ENCODE data around the gene SART1. TPM values are rescaled to one million over a fixed set of nuclear protein-coding genes. Genes with fewer than 3 reads are reported as not detected.
A peak's percentile ranks its signal among the peaks of the same experiment; 100 is the strongest.

SART1 gene
- total and polyA plus RNA-seq, 3 experiments from 2014 or later: 50.1 to 70.2 (median 69.9) TPM

DNA sequence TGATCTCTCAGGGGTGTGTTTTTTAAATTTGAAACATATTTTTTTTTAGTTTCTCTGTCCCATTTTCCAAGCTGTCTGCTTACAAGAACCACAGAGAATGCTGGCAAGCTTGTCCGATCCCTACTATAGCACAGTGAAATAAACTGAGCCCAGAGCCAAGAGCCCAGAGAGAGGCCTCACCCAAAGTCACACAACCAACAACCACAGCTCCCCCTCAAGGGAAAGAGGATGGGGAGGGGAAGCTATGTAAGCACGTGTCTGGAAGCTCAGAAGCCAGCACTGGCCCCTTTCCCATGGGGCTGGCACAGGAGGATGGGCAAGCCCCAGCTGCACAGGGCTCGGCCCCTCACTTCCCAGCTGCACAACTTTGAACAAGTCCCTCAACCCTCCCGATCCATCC lies 3.2 kb upstream of the SART1 start:
- Histone ChIP-seq H3K36me3 (ENCODE audit: insufficient read depth, low read length) (no peaks in the 10 kb centered on the region), H3K27me3 (ENCODE audit: insufficient read depth, low read length, poor library complexity, severe bottlenecking) (no peaks in the 10 kb centered on the region), H3K27ac (ENCODE audit: low read depth, low read length) (no peak overlapping the region), H3K4me1 (ENCODE audit: insufficient read depth, low read length) (peaks cover 35% of the 10 kb centered on the region), H3K9me3 (ENCODE audit: low read length) (no peaks in the 10 kb centered on the region), H3K4me3 (ENCODE audit: low read length) (no peak overlapping the region)
- H3K27me3 Mint-ChIP-seq: no peaks in the 10 kb centered on the region
- H3K27ac Mint-ChIP-seq: peak overlapping the region in 1 of 8 donors; percentile 39
- H3K36me3 Mint-ChIP-seq: peaks cover 0 to 16% (median 0%) of the 10 kb centered on the region in 3 donors
- peak overlapping the region in 1 of 7 donors; percentile 3 for H3K4me3 Mint-ChIP-seq
- peaks cover 28 to 39% (median 37%) of the 10 kb centered on the region in 3 donors for H3K4me1 Mint-ChIP-seq
- ChIA-PET POLR2A (interaction anchor here (0.6 to 0.8 kb wide), 3 partner anchors 10 to 70 kb away, joined by 3 read pairs; partner anchors contain the start of genes CCDC85B and FIBP), CTCF (interaction anchor here (1.1 to 1.6 kb wide), 6 partner anchors 29 to 73 kb away, joined by 3 to 14 read pairs (median 4); partner anchors contain the start of genes CCDC85B and FIBP)
- DNase-seq: no peak
- H3K9me3 Mint-ChIP-seq: no peaks in the 10 kb centered on the region

DNA sequence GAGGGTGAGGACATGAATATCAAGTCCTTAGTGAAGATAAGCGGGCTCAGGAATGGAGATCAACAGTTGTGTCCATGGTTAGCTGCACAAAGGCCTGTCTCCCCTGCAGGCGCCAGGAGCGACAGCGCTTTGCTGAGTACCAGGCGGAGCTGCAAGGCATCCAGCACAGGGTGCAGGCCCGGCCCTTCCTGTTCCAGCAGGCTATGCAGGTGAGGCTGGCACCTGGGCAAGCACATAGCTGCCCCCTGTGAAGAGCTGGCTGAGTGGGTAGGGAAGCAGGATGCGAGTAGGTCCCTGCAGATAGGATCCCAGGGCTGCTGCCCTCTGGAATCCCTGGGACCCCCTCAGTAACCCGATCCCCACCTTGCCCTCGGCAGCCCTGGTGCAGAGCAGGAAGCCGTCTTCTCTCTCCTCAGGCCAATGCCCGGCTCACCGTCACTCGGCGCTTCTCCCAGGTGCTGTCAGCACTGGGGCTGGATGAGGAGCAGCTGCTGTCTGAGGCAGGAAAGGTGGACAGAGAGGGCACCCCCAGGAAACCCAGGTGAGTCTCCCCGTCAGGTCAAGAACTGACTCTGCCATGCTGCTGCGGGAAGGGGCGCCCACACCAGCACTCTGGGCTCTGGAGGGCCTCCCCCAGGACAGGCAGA lies 2.6 kb upstream of the SART1 start:
- no peak for DNase-seq
- Histone ChIP-seq H3K27me3 (ENCODE audit: insufficient read depth, low read length, poor library complexity, severe bottlenecking) (no peaks in the 10 kb centered on the region), H3K9me3 (ENCODE audit: low read length) (no peaks in the 10 kb centered on the region), H3K36me3 (ENCODE audit: insufficient read depth, low read length) (no peaks in the 10 kb centered on the region), H3K4me1 (ENCODE audit: insufficient read depth, low read length) (peaks cover 39% of the 10 kb centered on the region), H3K4me3 (ENCODE audit: low read length) (no peak overlapping the region), H3K27ac (ENCODE audit: low read depth, low read length) (no peak overlapping the region)
- no peaks in the 10 kb centered on the region for H3K9me3 Mint-ChIP-seq
- H3K27ac Mint-ChIP-seq: peak overlapping the region in 1 of 8 donors; percentile 23
- POLR2A ChIA-PET: interaction anchor here (0.6 to 0.8 kb wide), 3 partner anchors 9 to 71 kb away, joined by 3 read pairs; partner anchors contain the start of genes CCDC85B and FIBP
- H3K36me3 Mint-ChIP-seq: peaks cover 0 to 20% (median 0%) of the 10 kb centered on the region in 3 donors
- no peak overlapping the region for H3K4me3 Mint-ChIP-seq
- CTCF ChIA-PET: interaction anchor here (1.1 to 1.5 kb wide), 5 partner anchors 63 to 73 kb away, joined by 3 to 14 read pairs (median 4); partner anchors contain the start of genes CCDC85B and FIBP
- no peaks in the 10 kb centered on the region for H3K27me3 Mint-ChIP-seq
- peaks cover 31 to 45% (median 43%) of the 10 kb centered on the region in 3 donors for H3K4me1 Mint-ChIP-seq

DNA sequence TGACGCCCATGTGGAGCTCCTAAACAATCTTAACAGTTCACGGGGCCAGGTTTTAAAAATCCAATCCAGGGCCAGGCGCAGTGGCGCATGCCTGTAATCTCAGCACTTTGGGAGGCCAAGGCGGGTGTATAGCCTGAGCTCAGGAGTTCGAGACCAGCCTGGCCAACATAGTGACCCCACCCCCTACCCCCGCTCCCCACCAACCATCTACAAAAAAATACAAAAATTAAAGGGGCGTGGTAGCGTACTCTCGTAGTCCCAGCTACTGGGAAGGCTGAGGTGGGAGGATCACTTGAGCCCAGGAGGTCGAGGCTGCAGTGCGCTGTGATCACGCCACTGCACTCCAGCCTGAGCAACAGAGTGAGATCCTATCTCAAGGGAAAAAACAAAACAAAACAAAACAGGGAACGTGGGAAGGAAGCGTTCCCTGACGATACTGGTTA lies 689 bp upstream of the SART1 start:
- H3K4me3 Mint-ChIP-seq: peak overlapping the region; percentile 92 to 99 (median 97)
- peaks cover 2 to 39% (median 3%) of the 10 kb centered on the region in 3 donors for H3K36me3 Mint-ChIP-seq
- peaks cover 16% of the 10 kb centered on the region for H3K36me3 ChIP-seq (ENCODE audit: insufficient read depth, low read length)
- no peaks in the 10 kb centered on the region for H3K9me3 ChIP-seq (ENCODE audit: low read length)
- no peak for DNase-seq
- H3K4me1 ChIP-seq (ENCODE audit: insufficient read depth, low read length): peaks cover 41% of the 10 kb centered on the region
- H3K4me3 ChIP-seq (ENCODE audit: low read length): peak overlapping the region; percentile 99
- peaks cover 32 to 53% (median 53%) of the 10 kb centered on the region in 3 donors for H3K4me1 Mint-ChIP-seq
- no peaks in the 10 kb centered on the region for H3K27me3 Mint-ChIP-seq
- ChIA-PET POLR2A (interaction anchor here (0.7 to 2.2 kb wide), 6 partner anchors 33 to 102 kb away, joined by 3 to 7 read pairs (median 3); partner anchors contain the start of genes CCDC85B and FIBP), CTCF (interaction anchor here (0.7 to 1.4 kb wide), 4 partner anchors 32 to 84 kb away, joined by 3 to 7 read pairs (median 3); partner anchors contain the start of gene CCDC85B)
- H3K9me3 Mint-ChIP-seq: no peaks in the 10 kb centered on the region
- H3K27ac Mint-ChIP-seq: peak overlapping the region; percentile 95 to 99 (median 98)
- no peaks in the 10 kb centered on the region for H3K27me3 ChIP-seq (ENCODE audit: insufficient read depth, low read length, poor library complexity, severe bottlenecking)
- peak overlapping the region; percentile 91 for H3K27ac ChIP-seq (ENCODE audit: low read depth, low read length)

DNA sequence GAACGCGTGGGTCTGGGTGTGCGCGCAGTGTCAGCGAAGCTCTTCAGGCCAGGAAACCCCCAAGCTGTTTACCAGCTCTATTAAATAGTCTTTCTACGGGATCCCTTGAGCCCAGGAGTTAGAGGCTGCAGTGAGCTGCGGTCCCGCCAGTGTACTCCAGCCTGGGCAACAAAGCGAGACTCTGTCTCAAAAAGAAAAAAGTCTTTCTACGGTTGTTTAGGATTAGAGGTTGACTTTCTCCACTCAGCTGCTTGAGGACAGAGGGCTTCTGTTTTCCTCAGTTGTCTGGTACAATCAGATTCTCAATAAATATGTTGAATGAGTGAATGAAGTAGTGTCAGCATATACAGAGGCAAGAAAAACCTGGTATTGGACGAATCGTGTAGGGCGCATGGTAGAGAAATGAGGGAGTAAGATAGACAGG lies 619 bp downstream of the SART1 start:
- H3K9me3 ChIP-seq (ENCODE audit: low read length): no peaks in the 10 kb centered on the region
- Mint-ChIP-seq H3K4me1 (peaks cover 27 to 48% (median 46%) of the 10 kb centered on the region in 3 donors), H3K4me3 (peak overlapping the region; percentile 92 to 99 (median 97)), H3K9me3 (no peaks in the 10 kb centered on the region), H3K27me3 (no peaks in the 10 kb centered on the region), H3K27ac (peak overlapping the region; percentile 33 to 99 (median 95)), H3K36me3 (peaks cover 3 to 53% (median 4%) of the 10 kb centered on the region in 3 donors)
- H3K4me1 ChIP-seq (ENCODE audit: insufficient read depth, low read length): peaks cover 31% of the 10 kb centered on the region
- H3K4me3 ChIP-seq (ENCODE audit: low read length): peak overlapping the region; percentile 99
- ChIA-PET POLR2A (interaction anchor here (0.5 kb wide), 1 partner anchor 74 kb away, joined by 5 read pairs; the partner anchor contains the start of gene FIBP), CTCF (interaction anchor here (1.2 to 1.4 kb wide), 3 partner anchors 74 to 102 kb away, joined by 5 to 8 read pairs (median 6); partner anchors contain the start of genes FIBP and MUS81)
- H3K36me3 ChIP-seq (ENCODE audit: insufficient read depth, low read length): peaks cover 29% of the 10 kb centered on the region
- no peak for DNase-seq
- no peaks in the 10 kb centered on the region for H3K27me3 ChIP-seq (ENCODE audit: insufficient read depth, low read length, poor library complexity, severe bottlenecking)
- H3K27ac ChIP-seq (ENCODE audit: low read depth, low read length): peak overlapping the region; percentile 69

DNA sequence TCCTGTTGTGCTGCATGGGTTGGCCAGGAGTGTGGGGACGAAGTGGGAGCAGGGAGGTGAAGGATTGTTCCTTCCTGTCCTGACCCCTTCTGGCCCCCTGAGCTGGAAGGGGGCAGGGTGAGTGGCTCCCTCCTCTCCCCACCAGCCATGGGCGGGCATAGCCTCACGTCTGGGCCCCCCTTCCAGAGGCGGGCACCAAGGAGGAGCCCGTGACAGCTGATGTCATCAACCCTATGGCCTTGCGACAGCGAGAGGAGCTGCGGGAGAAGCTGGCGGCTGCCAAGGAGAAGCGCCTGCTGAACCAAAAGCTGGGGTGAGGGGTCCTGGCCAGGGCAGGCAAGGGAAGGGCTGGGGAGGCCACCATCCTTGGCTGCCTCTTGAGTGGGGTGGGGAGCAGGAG lies 3.4 kb downstream of the SART1 start:
- peaks cover 29 to 43% (median 43%) of the 10 kb centered on the region in 3 donors for H3K4me1 Mint-ChIP-seq
- H3K27ac ChIP-seq (ENCODE audit: low read depth, low read length): no peak overlapping the region
- peak overlapping the region in 1 of 8 donors; percentile 91 for H3K27ac Mint-ChIP-seq
- H3K4me1 ChIP-seq (ENCODE audit: insufficient read depth, low read length): peaks cover 26% of the 10 kb centered on the region
- H3K27me3 ChIP-seq (ENCODE audit: insufficient read depth, low read length, poor library complexity, severe bottlenecking): no peaks in the 10 kb centered on the region
- H3K4me3 ChIP-seq (ENCODE audit: low read length): no peak overlapping the region
- no peak for DNase-seq
- H3K36me3 Mint-ChIP-seq: peaks cover 3 to 77% (median 13%) of the 10 kb centered on the region in 3 donors
- H3K9me3 Mint-ChIP-seq: no peaks in the 10 kb centered on the region
- peaks cover 50% of the 10 kb centered on the region for H3K36me3 ChIP-seq (ENCODE audit: insufficient read depth, low read length)
- H3K27me3 Mint-ChIP-seq: no peaks in the 10 kb centered on the region
- H3K9me3 ChIP-seq (ENCODE audit: low read length): no peaks in the 10 kb centered on the region
- ChIA-PET POLR2A (interaction anchor here (0.6 kb wide), 1 partner anchor 117 kb away, joined by 5 read pairs; no protein-coding TSS in a partner anchor), CTCF (interaction anchor here (1.4 to 3.5 kb wide), 3 partner anchors 56 to 77 kb away, joined by 3 to 11 read pairs (median 3); partner anchors contain the start of gene FIBP)
- H3K4me3 Mint-ChIP-seq: peak overlapping the region in 1 of 7 donors; percentile 43

DNA sequence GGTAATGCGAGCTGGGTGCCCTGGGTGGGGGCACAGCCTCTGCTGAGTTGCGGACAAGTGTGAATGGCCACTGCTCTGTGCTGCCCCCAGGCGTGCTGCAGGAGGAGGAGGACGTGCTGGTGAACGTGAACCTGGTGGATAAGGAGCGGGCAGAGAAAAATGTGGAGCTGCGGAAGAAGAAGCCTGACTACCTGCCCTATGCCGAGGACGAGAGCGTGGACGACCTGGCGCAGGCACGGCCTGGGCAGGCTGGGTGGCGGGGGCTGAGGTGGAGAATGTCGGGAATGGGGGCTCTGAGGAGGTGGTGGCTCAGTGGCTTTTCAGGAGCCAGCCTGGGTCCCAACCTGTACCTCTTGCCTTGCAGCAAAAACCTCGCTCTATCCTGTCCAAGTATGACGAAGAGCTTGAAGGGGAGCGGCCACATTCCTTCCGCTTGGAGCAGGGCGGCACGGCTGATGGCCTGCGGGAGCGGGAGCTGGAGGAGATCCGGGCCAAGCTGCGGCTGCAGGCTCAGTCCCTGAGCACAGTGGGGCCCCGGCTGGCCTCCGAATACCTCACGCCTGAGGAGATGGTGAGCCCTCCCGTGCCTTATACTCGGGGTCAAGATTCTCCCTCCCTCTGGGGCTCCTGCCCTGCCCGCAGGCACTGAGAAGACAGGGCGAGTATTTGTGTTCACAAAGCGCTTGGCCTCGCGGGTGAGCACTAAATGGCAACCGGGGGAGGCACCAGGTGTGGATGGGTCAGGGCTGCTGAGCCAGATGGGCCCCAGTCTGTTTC lies 4.6 kb downstream of the SART1 start:
- no peaks in the 10 kb centered on the region for H3K9me3 Mint-ChIP-seq
- ChIA-PET POLR2A (no interaction called here), CTCF (interaction anchor here (1.2 to 3.5 kb wide), 2 partner anchors 75 to 78 kb away, joined by 4 to 11 read pairs; partner anchors contain the start of gene FIBP)
- peaks cover 3 to 83% (median 17%) of the 10 kb centered on the region in 3 donors for H3K36me3 Mint-ChIP-seq
- H3K27me3 ChIP-seq (ENCODE audit: insufficient read depth, low read length, poor library complexity, severe bottlenecking): no peaks in the 10 kb centered on the region
- H3K4me3 Mint-ChIP-seq: no peak overlapping the region
- peaks cover 30 to 42% (median 37%) of the 10 kb centered on the region in 3 donors for H3K4me1 Mint-ChIP-seq
- no peaks in the 10 kb centered on the region for H3K27me3 Mint-ChIP-seq
- no peaks in the 10 kb centered on the region for H3K9me3 ChIP-seq (ENCODE audit: low read length)
- H3K4me3 ChIP-seq (ENCODE audit: low read length): no peak overlapping the region
- no peak overlapping the region for H3K27ac ChIP-seq (ENCODE audit: low read depth, low read length)
- DNase-seq: no peak
- peak overlapping the region in 1 of 8 donors; percentile 43 for H3K27ac Mint-ChIP-seq
- peaks cover 53% of the 10 kb centered on the region for H3K36me3 ChIP-seq (ENCODE audit: insufficient read depth, low read length)
- H3K4me1 ChIP-seq (ENCODE audit: insufficient read depth, low read length): peaks cover 21% of the 10 kb centered on the region

DNA sequence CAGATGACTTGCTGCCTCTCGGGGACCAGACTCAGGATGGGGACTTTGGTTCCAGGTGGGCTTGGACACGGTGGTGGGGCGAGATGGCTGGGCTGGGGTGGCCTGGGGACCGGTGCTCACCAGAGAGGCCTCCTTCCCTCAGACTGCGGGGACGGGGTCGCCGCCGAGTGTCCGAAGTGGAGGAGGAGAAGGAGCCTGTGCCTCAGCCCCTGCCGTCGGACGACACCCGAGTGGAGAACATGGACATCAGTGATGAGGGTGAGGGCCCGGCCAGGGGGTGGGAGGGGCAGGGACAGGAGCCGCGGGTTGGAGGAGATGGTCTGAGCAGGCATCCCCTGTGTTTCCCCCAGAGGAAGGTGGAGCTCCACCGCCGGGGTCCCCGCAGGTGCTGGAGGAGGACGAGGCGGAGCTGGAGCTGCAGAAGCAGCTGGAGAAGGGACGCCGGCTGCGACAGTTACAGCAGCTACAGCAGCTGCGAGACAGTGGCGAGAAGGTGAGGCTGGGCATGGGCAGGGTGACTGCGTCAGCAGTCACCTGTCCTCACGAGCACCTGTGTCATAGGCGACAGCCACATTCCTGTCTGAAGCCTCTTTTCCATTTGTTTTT lies 5.9 kb downstream of the SART1 start:
- H3K27ac ChIP-seq (ENCODE audit: low read depth, low read length): no peak overlapping the region
- H3K4me1 Mint-ChIP-seq: peaks cover 22 to 33% (median 27%) of the 10 kb centered on the region in 3 donors
- H3K4me1 ChIP-seq (ENCODE audit: insufficient read depth, low read length): peaks cover 15% of the 10 kb centered on the region
- no peak overlapping the region for H3K27ac Mint-ChIP-seq
- no peaks in the 10 kb centered on the region for H3K27me3 Mint-ChIP-seq
- no peaks in the 10 kb centered on the region for H3K9me3 ChIP-seq (ENCODE audit: low read length)
- H3K4me3 Mint-ChIP-seq: no peak overlapping the region
- H3K4me3 ChIP-seq (ENCODE audit: low read length): no peak overlapping the region
- DNase-seq: no peak
- H3K9me3 Mint-ChIP-seq: no peaks in the 10 kb centered on the region
- no peaks in the 10 kb centered on the region for H3K27me3 ChIP-seq (ENCODE audit: insufficient read depth, low read length, poor library complexity, severe bottlenecking)
- peaks cover 54% of the 10 kb centered on the region for H3K36me3 ChIP-seq (ENCODE audit: insufficient read depth, low read length)
- CTCF ChIA-PET: interaction anchor here (0.5 to 1.2 kb wide), 4 partner anchors 70 to 83 kb away, joined by 3 to 4 read pairs (median 4); partner anchors contain the start of gene CCDC85B
- peaks cover 3 to 84% (median 24%) of the 10 kb centered on the region in 3 donors for H3K36me3 Mint-ChIP-seq
- POLR2A ChIA-PET: interaction anchor here (0.6 kb wide), 1 partner anchor 9 kb away, joined by 3 read pairs; no protein-coding TSS in a partner anchor

All from CD8-positive, alpha-beta memory T cell (primary cell).